C4-2B (cell line): Measurements from ENCODE around the gene SRSF11.

Source experiments
- H3K27ac ChIP-seq: fragments of 450-650 bp; 2 replicates; pipeline ENCODE4 v1.5.1; 2017
- ZFX ChIP-seq: fragments of 450-650 bp; IDR thresholded peaks from 2 replicates; pipeline ENCODE4 v1.6.1; 2017
- TF ChIP-seq, protein P1 (sequence below): fragments of 450-650 bp; conservative IDR thresholded peaks from 2 replicates; pipeline ENCODE4 v1.5.1; 2017; ENCODE audit warnings: mild to moderate bottlenecking

SRSF11 gene

DNA sequence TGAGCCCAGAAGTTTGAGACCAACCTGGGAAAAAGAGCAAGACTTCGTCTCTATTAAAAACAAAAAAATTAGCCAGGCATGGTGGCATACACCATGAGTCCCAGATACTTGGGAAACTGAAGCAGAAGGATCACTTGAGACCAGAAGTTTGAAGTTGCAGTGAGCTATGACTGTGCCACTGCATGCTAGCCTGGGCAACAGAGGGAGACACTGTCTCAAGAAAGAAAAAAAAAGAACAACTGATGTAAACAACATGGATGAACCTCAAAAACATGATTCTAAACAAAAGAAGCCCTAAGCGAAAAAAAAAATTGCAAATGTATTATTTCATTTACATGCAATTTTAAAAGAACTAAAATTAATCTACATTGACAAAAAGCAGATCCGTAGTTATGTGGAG is 24.8 kb upstream of the SRSF11 start:
- no peak for TF ChIP-seq ZFX
- TF ChIP-seq, protein P1, sequence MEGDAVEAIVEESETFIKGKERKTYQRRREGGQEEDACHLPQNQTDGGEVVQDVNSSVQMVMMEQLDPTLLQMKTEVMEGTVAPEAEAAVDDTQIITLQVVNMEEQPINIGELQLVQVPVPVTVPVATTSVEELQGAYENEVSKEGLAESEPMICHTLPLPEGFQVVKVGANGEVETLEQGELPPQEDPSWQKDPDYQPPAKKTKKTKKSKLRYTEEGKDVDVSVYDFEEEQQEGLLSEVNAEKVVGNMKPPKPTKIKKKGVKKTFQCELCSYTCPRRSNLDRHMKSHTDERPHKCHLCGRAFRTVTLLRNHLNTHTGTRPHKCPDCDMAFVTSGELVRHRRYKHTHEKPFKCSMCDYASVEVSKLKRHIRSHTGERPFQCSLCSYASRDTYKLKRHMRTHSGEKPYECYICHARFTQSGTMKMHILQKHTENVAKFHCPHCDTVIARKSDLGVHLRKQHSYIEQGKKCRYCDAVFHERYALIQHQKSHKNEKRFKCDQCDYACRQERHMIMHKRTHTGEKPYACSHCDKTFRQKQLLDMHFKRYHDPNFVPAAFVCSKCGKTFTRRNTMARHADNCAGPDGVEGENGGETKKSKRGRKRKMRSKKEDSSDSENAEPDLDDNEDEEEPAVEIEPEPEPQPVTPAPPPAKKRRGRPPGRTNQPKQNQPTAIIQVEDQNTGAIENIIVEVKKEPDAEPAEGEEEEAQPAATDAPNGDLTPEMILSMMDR, result no peak

GRCh38 chr1:70200065-70200464 is 21.1 kb upstream of the SRSF11 start:
- no peak overlapping the region for H3K27ac ChIP-seq
- TF ChIP-seq ZFX, result no peak
- TF ChIP-seq, protein P1, result no peak

More for the DNA sequence above, 24.8 kb upstream of the SRSF11 start:
- H3K27ac ChIP-seq, result no peak overlapping the region

DNA sequence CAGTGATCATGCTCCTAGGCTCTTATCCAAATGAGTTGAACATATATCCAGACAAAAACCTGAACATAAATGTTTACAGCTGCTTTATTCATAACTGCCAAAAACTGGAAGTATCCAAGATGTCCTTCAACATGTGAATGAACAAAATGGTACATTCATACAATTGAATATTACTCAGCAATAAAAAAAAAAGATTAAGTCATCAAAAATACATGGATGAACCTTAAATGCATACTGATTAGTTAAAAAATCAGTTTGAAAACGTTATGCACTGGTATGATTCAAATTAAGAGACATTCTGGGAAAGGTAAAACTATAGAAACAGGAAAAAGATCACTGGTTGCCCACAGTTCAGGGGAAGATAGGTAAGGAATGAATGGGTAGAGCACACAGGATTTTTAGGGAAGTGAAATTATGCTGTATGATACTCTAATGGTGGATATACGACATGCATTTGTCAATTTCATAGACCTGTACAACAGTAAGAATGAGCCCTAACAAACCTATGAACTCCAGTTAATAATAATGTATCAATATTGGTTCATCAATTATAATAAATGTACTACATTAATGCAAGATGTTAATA is 18.9 kb upstream of the SRSF11 start:
- no peak overlapping the region for H3K27ac ChIP-seq
- TF ChIP-seq, protein P1, result no peak
- no peak for TF ChIP-seq ZFX

- no peak for TF ChIP-seq ZFX
- TF ChIP-seq, protein P1, result no peak
- H3K27ac ChIP-seq, result no peak overlapping the region
Observed at GRCh38 chr1:70204139-70204538, 17.0 kb upstream of the SRSF11 start.

- peak overlapping the region; percentile 82; the same call in 1 of the 2 replicates for H3K27ac ChIP-seq
- TF ChIP-seq, protein P1, result no peak
- no peak for TF ChIP-seq ZFX
Observed at GRCh38 chr1:70204600-70204999, 16.6 kb upstream of the SRSF11 start.

- TF ChIP-seq, protein P1, result no peak
- TF ChIP-seq ZFX, result no peak
- peak overlapping the region; percentile 82 for H3K27ac ChIP-seq
Observed at GRCh38 chr1:70205071-70205433, 16.1 kb upstream of the SRSF11 start.

DNA sequence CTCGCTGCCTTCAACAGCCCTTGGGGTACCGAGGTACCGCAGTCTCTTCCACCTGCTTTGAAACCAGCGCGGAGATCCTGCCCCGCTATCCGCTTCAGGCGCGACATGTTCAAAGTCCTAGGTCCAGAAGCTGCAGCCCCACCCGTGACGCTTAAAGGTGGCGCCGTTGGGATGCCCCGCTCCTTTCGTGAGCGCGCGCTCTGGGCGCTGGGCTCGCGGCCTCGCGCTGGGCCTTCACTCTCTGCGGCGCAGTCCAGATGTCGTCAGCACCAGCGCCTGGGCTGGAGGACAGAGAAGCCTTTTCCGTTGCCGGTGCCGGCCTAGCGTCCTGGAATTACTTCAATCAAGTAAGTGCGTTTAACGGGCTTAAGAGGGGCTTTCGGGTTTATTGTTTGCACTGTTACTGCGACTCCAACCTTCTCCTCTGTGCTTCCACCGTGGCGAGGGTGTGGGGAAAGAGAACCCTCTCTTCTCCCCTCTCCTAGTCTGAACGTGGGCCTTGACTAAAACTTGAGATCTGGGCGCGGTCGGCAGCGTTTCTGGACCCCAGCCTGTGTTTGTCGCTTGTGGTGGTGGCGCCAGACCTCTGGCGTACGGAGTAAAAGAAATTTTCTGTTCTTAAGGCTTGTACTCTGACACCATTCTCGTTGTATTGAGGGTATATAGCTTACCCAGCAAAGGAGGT is 15.6 kb upstream of the SRSF11 start, which contains the start of gene LRRC40:
Gene LRRC40 (minus strand): TSS at position 146 of the 685 bp plus-strand sequence. CDS start 39 bp downstream, at position 107.
- H3K27ac ChIP-seq, result peak within 1 kb of the TSS; percentile 82
- TF ChIP-seq, protein P1, result no peak
- peak; percentile 91 for TF ChIP-seq ZFX

GRCh38 chr1:70206833-70207232 is 14.3 kb upstream of the SRSF11 start:
- peak overlapping the region; percentile 28; the same call in 1 of the 2 replicates for H3K27ac ChIP-seq
